K562 (cell line): ENCODE data around the gene AVPR1B. TPM values are rescaled to one million over a fixed set of nuclear protein-coding genes. Genes with fewer than 3 reads are reported as not detected.

Source experiments
- ATAC-seq: fragments of 200-7000 bp; cut with Tn5 transposase; 3 replicates; pipeline ENCODE4 v1.9.1; 2020; ENCODE audit warnings: moderate library complexity
- BruUV-seq: library from RNA; stranded (reverse); fragments of 400-500 nt; replicated peaks from 2 replicates; lab custom pipeline; 2021; lab: Mats Ljungman, UMichigan
- CTCF ChIA-PET: fragments of 300-600 bp; formaldehyde crosslinking; extraction: SDS; loops from one replicate; lab custom pipeline; 2021; ENCODE audit warnings: low intra/inter-chr PET ratio; lab: Yijun Ruan, JAX
- POLR2A ChIA-PET: fragments of 300-600, 350-650 bp; sonication (Branson Sonifier 250); formaldehyde crosslinking; extraction: SDS; loops from one replicate; lab custom pipeline; 2021; ENCODE audit warnings: antibody characterized with exemption, inconsistent platforms; lab: Yijun Ruan, JAX
- DNase-seq, 4 experiments: peaks; one replicate each; pipeline versions ENCODE4 v3.0.0 to v3.0.0-alpha.2; 2011 to 2018; ENCODE audit warnings: low spot score in 3 of 4, mixed read lengths in 3 of 4; ENCODE audit errors: extremely low read depth in 1 of 4
- FAIRE-seq: peaks from 2 replicates; lab custom pipeline; 2011; peaks lifted over from hg19 to GRCh38; lab: Jason Lieb, UNC
- H2AFZ ChIP-seq: 2 replicates; pipeline ENCODE4 v1.6.0; 2011; ENCODE audit warnings: low read depth, low read length, control low read depth, inconsistent platforms
- H3K27ac ChIP-seq: fragments of 200-600 bp; 3 replicates; pipeline ENCODE4 v1.8.0; 2011; ENCODE audit warnings: low read depth, mild to moderate bottlenecking, control low read depth, inconsistent platforms, low read length, moderate library complexity, mixed read lengths; ENCODE audit errors: extremely low read depth
- H3K27me3 ChIP-seq, 2 experiments: fragments of 300-600 bp in 1 of 2; 2 replicates in 1 of 2; 3 replicates in 1 of 2; pipeline versions ENCODE4 v1.6.0 to v1.8.0; 2011; ENCODE audit warnings: inconsistent platforms in 2 of 2, low read length in 2 of 2, mild to moderate bottlenecking in 1 of 2, mixed read lengths in 1 of 2, moderate library complexity in 1 of 2; ENCODE audit not compliant: control insufficient read depth in 2 of 2, insufficient read depth in 2 of 2
- H3K36me3 ChIP-seq: fragments of 300-600 bp; 3 replicates; pipeline ENCODE4 v1.8.0; 2011; ENCODE audit warnings: mild to moderate bottlenecking, low read length, inconsistent platforms; ENCODE audit not compliant: control insufficient read depth, insufficient read depth
- H3K4me1 ChIP-seq, 2 experiments: fragments of 200-600 bp in 1 of 2; replicated peaks in 1 of 2; 2 replicates in 1 of 2; 3 replicates in 1 of 2; pipeline versions ENCODE4 v1.5.1 to v1.8.0; 2011; ENCODE audit warnings: inconsistent platforms in 2 of 2, low read length in 2 of 2, mild to moderate bottlenecking in 1 of 2, mixed read lengths in 1 of 2, moderate library complexity in 1 of 2; ENCODE audit not compliant: control insufficient read depth in 2 of 2, insufficient read depth in 2 of 2
- H3K4me2 ChIP-seq: 2 replicates; pipeline ENCODE4 v1.6.1; 2011; ENCODE audit warnings: low read length, control low read depth, inconsistent platforms, mixed read lengths; ENCODE audit not compliant: insufficient read depth
- H3K4me3 ChIP-seq: fragments of 200-600 bp; sonication (generic), shearing (Covaris generic); 2 replicates; pipeline ENCODE4 v1.5.1; 2016; ENCODE audit warnings: control low read depth, inconsistent platforms
- H3K79me2 ChIP-seq: fragments of 200-600 bp; 3 replicates; pipeline ENCODE4 v1.8.0; 2011; ENCODE audit warnings: low read length, inconsistent platforms; ENCODE audit not compliant: control insufficient read depth, insufficient read depth
- H3K9ac ChIP-seq, 2 experiments: 2 replicates each; pipeline versions ENCODE4 v1.6.0 to v1.6.1; 2011; ENCODE audit warnings: low read depth in 2 of 2, low read length in 2 of 2, control low read depth in 1 of 2, inconsistent platforms in 1 of 2, mild to moderate bottlenecking in 1 of 2, mixed read lengths in 1 of 2; ENCODE audit not compliant: insufficient read depth in 1 of 2
- H3K9me1 ChIP-seq: one replicate; pipeline ENCODE4 v1.6.0; 2011; ENCODE audit warnings: inconsistent platforms, mild to moderate bottlenecking, low read length, moderate library complexity; ENCODE audit not compliant: control insufficient read depth, insufficient read depth
- H3K9me3 ChIP-seq: replicated peaks from 2 replicates; pipeline ENCODE4 v1.5.1; 2011; ENCODE audit warnings: low read depth, low read length, inconsistent platforms; ENCODE audit not compliant: control insufficient read depth, insufficient read depth
- H4K20me1 ChIP-seq: replicated peaks from 2 replicates; pipeline ENCODE4 v1.6.1; 2011; ENCODE audit warnings: low read length, inconsistent platforms, mixed read lengths; ENCODE audit not compliant: control insufficient read depth, insufficient read depth
- C11orf30 ChIP-seq: fragments of 450-650 bp; IDR thresholded peaks from 2 replicates; pipeline ENCODE4 v1.6.1; 2016; ENCODE audit warnings: low read depth, mild to moderate bottlenecking
- CBX3 ChIP-seq, 2 experiments: IDR thresholded peaks; 1 replicate in 1 of 2; 2 replicates in 1 of 2; pipeline ENCODE4 v1.6.1; 2012; ENCODE audit warnings: inconsistent platforms in 2 of 2, low read length in 2 of 2, borderline replicate concordance in 1 of 2, control low read depth in 1 of 2
- CHD1 ChIP-seq: fragments of 200-600 bp; sonication (generic); IDR thresholded peaks from one replicate; pipeline ENCODE4 v1.6.1; 2012; ENCODE audit warnings: mild to moderate bottlenecking, moderate library complexity, low read length, inconsistent platforms
- CTBP1 ChIP-seq: fragments of 450-650 bp; IDR thresholded peaks from 2 replicates; pipeline ENCODE4 v1.6.1; 2016; ENCODE audit warnings: borderline replicate concordance
- E2F8 ChIP-seq: fragments of 450-650 bp; IDR thresholded peaks from 2 replicates; pipeline ENCODE4 v1.7.1; 2018; ENCODE audit warnings: mild to moderate bottlenecking, low read depth; ENCODE audit not compliant: partially characterized antibody
- FOXM1 ChIP-seq, 2 experiments: fragments of 450-650 bp in 1 of 2; sonication (generic) in 1 of 2; formaldehyde crosslinking in 1 of 2; IDR thresholded peaks; 2 replicates each; pipeline versions ENCODE4 v1.6.1 to v1.9.0; 2017 to 2022; ENCODE audit warnings: low read depth in 2 of 2, mild to moderate bottlenecking in 2 of 2, missing genetic modification reagents in 1 of 2, moderate library complexity in 1 of 2
- HMG20B ChIP-seq: fragments of 250-450 bp; sonication (Bioruptor Pico); IDR thresholded peaks from 2 replicates; pipeline ENCODE4 v1.5.0; 2021; ENCODE audit warnings: mild to moderate bottlenecking
- MBD2 ChIP-seq: sonication (generic); IDR thresholded peaks from 2 replicates; pipeline ENCODE4 v1.6.1; 2016; ENCODE audit warnings: low read depth, borderline replicate concordance
- MECOM ChIP-seq: fragments of 250-450 bp; sonication (Bioruptor Pico); IDR thresholded peaks from 2 replicates; pipeline ENCODE4 v1.8.0; 2022; ENCODE audit warnings: inconsistent platforms
- MLX ChIP-seq, 2 experiments: fragments of 450-650 bp in 1 of 2; sonication (generic) in 1 of 2; formaldehyde crosslinking; conservative IDR thresholded peaks; 2 replicates each; pipeline versions ENCODE4 v1.4.0 to v1.8.1; 2020 to 2022; ENCODE audit warnings: mild to moderate bottlenecking in 1 of 2, missing genetic modification reagents in 1 of 2
- POLR2A ChIP-seq: fragments of 450-650 bp; conservative IDR thresholded peaks from 2 replicates; pipeline ENCODE4 v1.6.1; 2016
- POLR2G ChIP-seq: fragments of 200-400 bp; formaldehyde crosslinking; IDR thresholded peaks from 2 replicates; pipeline ENCODE4 v1.6.1; 2017; ENCODE audit warnings: low read depth, mild to moderate bottlenecking, antibody characterized with exemption, low read length, moderate library complexity
- SMARCE1 ChIP-seq: fragments of 450-650 bp; IDR thresholded peaks from 2 replicates; pipeline ENCODE4 v1.7.1; 2016; ENCODE audit warnings: mild to moderate bottlenecking
- SNRNP70 ChIP-seq: fragments of 200-400 bp; formaldehyde crosslinking; optimal IDR thresholded peaks from 2 replicates; pipeline ENCODE3; 2017; ENCODE audit warnings: low read depth, low read length
- THRAP3 ChIP-seq: fragments of 450-650 bp; IDR thresholded peaks from 2 replicates; pipeline ENCODE4 v1.6.1; 2016; ENCODE audit warnings: mild to moderate bottlenecking, inconsistent platforms, borderline replicate concordance
- ZNF124 ChIP-seq: sonication (generic); formaldehyde crosslinking; IDR thresholded peaks from 2 replicates; pipeline ENCODE4 v1.8.1; 2022; ENCODE audit warnings: missing genetic modification reagents
- ZNF408 ChIP-seq: fragments of 250-450 bp; sonication (Bioruptor Pico); IDR thresholded peaks from 2 replicates; pipeline ENCODE4 v1.4.0; 2020; ENCODE audit warnings: low read depth, mild to moderate bottlenecking, moderate library complexity
- ZNF589 ChIP-seq: fragments of 200-800 bp; sonication (Bioruptor generic); IDR thresholded peaks from 2 replicates; pipeline ENCODE4 v1.6.1; 2016; ENCODE audit warnings: low read depth, missing genetic modification characterization, missing compliant biosample characterization
- WGBS: fragments of 100-300 bp; shearing (Covaris generic); methylation state at CpG from one replicate; pipeline ENCODE4 v1.1.6; 2016; ENCODE audit warnings: low coverage, mixed read lengths; ENCODE audit not compliant: insufficient coverage; ENCODE audit errors: missing lambda C conversion rate; 5-methylcytosine and 5-hydroxymethylcytosine counted together
- in situ Hi-C: fragments of 300-500 bp; cut with MboI; formaldehyde crosslinking; loops from 4 replicates; pipeline ENCODE4 v1.15.0; 2018; ENCODE audit warnings: inconsistent platforms, mixed read lengths
- intact Hi-C: fragments of 100-400 bp; cut with micrococcal nuclease; formaldehyde crosslinking; loops from 2 replicates; pipeline ENCODE4 v1.14.2; 2022
- polyA plus RNA-seq, 8 experiments: library from polyadenylated mRNA; depleted of rRNA in 4 of 8; stranded (reverse) in 5 of 8; unstranded in 3 of 8; fragments of >200 nt; fragmentation: Nextera tagmentation in 2 of 8; fragmentation: Illumina TruSeq in 1 of 8; extraction: Ambion mirVana in 2 of 8; extraction: Trizol in 1 of 8; gene quantifications; 2 replicates each; pipeline versions ENCODE4 v1.2.1 to v1.2.3, GENCODE V29; 2011 to 2014; ENCODE audit warnings: inconsistent platforms in 1 of 8, missing spikeins in 1 of 8
- total RNA-seq, 7 experiments: library from RNA; depleted of rRNA in 6 of 7; stranded (reverse); fragments of >200 nt in 6 of 7; fragmentation: Illumina TruSeq in 2 of 7; extraction: Trizol in 2 of 7; gene quantifications; 2 replicates each; pipeline versions ENCODE4 v1.2.1 to v1.2.3, GENCODE V29; 2011 to 2021; ENCODE audit warnings: low replicate concordance in 1 of 7
- TF ChIP-seq, protein P1 (sequence below): fragments of 450-650 bp; formaldehyde crosslinking; conservative IDR thresholded peaks from 2 replicates; pipeline ENCODE4 v1.4.0; 2022; ENCODE audit warnings: mild to moderate bottlenecking, missing genetic modification characterization

Gene AVPR1B
- total and polyA plus RNA-seq, 9 of the 15 experiments (the other 6 are each of a cell fraction or from before 2014, with no cell fraction given) = not detected

- ChIA-PET CTCF (no interaction called here), POLR2A (interaction anchor here (0.6 to 2.0 kb wide), 3 partner anchors 9 to 494 kb away, joined by 3 to 7 read pairs (median 3); no protein-coding TSS in a partner anchor)
- intact Hi-C loops = loop anchor here (10.0 kb wide), 1 partner anchor 427 kb away; no protein-coding TSS in a partner anchor
- Histone ChIP-seq H3K36me3 (no peaks in the 10 kb centered on the region), H3K9ac (no peak overlapping the region), H3K4me3 (no peak overlapping the region), H3K9me3 (no peaks in the 10 kb centered on the region), H3K27me3 (peaks cover 19 to 37% of the 10 kb centered on the region in 2 experiments; a peak in 4 of 5 replicates), H3K4me2 (no peak overlapping the region), H3K9me1 (no peaks in the 10 kb centered on the region), H3K27ac (no peak overlapping the region), H4K20me1 (no peaks in the 10 kb centered on the region), H3K4me1 (peaks cover 4% of the 10 kb centered on the region in 2 experiments; a peak in 1 of 5 replicates), H3K79me2 (no peaks in the 10 kb centered on the region), H2AFZ (no peak overlapping the region)
- in situ Hi-C loops = loop anchor here (5.0 to 10.0 kb wide), 2 partner anchors 119 to 177 kb away; no protein-coding TSS in a partner anchor
- ATAC-seq (no peak), FAIRE-seq (no peak), DNase-seq (no peak)
- WGBS = under 1% methylated on average over 6 of the region's 6 CpGs
- no TSS peak for BruUV-seq
- TF ChIP-seq MBD2 (no peak), CTBP1 (no peak), SMARCE1 (no peak), POLR2A (no peak), E2F8 (no peak), C11orf30 (no peak), HMG20B (CRISPR knock-in tag) (no peak), SNRNP70 (no peak), POLR2G (no peak), ZNF589 (CRISPR knock-in tag) (no peak), THRAP3 (no peak), ZNF408 (CRISPR knock-in tag) (no peak), CBX3 (IDR thresholded peaks at IDR 0.05; ENCODE audit: borderline replicate concordance in 1 of 2, low read length in 2 of 2) (no peak), ZNF124 (no peak), FOXM1 (IDR thresholded peaks at IDR 0.05; ENCODE audit: low read depth) (no peak), FOXM1 (CRISPR knock-in tag; IDR thresholded peaks at IDR 0.05; ENCODE audit: low read depth) (no peak), MLX (CRISPR knock-in tag; conservative IDR thresholded peaks at IDR 0.05) (no peak), MECOM (no peak), CHD1 (no peak)
- TF ChIP-seq, protein P1, sequence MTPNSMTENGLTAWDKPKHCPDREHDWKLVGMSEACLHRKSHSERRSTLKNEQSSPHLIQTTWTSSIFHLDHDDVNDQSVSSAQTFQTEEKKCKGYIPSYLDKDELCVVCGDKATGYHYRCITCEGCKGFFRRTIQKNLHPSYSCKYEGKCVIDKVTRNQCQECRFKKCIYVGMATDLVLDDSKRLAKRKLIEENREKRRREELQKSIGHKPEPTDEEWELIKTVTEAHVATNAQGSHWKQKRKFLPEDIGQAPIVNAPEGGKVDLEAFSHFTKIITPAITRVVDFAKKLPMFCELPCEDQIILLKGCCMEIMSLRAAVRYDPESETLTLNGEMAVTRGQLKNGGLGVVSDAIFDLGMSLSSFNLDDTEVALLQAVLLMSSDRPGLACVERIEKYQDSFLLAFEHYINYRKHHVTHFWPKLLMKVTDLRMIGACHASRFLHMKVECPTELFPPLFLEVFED (CRISPR knock-in tag) = no peak
Measured at GRCh38 chr1:206101351-206102045, 15.7 kb downstream of the AVPR1B start.
